Activated CD4-positive, alpha-beta T cell treated with anti-CD3 and anti-CD28 coated beads, Interleukin-2, Interleukin-4, amounts not matched to agents 100 ng/mL and 50 ng/mL, durations not matched to agents 16 hours and 8 hours (primary cell): ENCODE measurements around the gene RAI14.

Experiments used
- DNase-seq: peaks from one replicate; pipeline ENCODE4 v3.0.0-alpha.2; 2020; ENCODE audit warnings: low spot score

RAI14 gene

DNA sequence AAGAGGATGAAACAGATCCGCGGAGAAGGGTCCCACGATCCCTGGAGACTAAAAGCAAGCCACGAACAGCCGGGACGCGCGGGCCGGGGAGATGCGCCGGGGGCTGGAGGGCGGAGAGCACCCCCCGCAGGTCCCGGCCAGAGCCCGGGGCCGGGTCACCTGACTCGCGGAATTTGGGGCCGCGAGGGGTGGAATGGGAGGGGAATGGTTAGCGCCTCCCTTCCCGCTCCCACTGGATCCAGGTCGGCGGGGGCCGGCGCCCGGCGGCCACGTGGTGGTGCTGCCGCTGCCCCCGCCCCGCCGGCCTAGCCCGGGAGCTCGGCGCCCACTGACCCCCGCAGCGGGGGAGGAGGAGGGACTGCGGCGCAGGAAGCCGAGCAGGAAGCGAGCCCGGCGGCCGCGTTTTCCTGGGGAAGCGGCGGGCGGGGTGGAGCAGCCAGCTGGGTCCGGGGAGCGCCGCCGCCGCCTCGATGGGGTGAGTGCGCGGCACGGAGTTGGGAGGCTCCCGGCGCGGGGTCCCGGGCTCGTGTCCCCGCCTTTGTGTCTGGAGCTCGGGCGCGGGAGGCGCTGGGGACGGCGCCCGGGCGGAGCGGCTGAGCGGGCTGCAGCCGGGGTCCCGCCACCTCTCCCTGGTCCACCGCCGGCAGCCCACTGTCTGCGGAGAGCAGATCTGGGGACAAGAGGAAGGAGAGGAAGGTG lies at the start of gene RAI14:
Gene RAI14, plus strand, starts transcription at position 328 of the 699 bp plus-strand sequence. CDS start 30,592 bp downstream, outside the sequence.
- peak; percentile 11 for DNase-seq

DNA sequence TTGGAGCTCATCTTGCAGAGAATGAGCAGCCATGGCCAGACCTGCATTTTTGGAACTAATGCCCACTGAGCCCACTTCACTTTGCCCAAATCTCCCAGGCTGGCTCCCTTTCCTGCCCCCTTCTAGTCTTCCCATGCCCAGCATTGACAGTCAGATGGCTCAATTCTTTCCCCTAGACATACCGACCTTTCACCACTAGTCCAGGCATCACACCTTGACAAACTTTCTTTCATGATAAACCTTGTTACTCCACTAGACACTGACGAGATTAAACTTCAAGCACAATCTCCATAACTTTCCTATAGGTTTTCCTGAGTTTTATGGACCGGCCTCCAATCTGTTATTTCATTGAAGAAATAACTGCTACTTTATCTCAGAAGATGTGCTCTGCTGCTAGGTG lies 47.8 kb upstream of the RAI14 start:
- no peak for DNase-seq

DNA sequence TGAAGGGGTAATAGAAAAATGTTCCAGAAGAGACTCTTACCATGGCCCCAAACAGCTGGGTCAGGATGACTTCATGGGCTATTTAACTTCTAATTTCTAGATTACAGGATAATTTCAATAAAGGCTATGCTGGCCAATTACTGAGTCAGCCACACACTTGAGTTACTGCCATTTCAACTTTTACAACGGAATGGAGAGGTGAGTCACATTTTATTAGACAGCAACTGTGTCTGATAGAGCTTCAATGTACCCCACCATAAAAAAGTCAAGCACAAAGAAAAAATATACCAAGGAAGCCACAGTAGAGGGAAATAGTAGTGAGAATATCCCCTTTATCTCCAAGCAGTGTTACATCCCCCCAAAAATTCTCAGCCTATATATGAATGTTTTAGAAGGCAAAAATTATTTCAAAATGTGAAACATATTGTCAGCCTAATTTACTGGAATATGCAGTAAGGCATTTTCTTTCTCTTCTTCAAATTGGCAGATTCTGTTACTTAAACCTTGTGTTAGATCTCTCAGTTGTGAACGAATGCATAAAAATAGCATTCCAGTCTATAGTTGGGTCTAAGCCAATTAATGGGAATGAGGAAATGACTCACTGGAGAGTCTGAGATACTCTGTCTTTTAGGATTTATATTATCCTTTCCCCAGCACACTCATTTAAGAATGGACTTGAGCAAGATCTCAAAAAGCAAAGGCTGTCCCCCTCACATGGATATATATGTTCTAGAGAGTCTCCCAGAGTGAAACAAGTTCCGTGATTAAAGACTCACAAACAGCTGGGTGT lies 47.1 kb upstream of the RAI14 start:
- no peak for DNase-seq

DNA sequence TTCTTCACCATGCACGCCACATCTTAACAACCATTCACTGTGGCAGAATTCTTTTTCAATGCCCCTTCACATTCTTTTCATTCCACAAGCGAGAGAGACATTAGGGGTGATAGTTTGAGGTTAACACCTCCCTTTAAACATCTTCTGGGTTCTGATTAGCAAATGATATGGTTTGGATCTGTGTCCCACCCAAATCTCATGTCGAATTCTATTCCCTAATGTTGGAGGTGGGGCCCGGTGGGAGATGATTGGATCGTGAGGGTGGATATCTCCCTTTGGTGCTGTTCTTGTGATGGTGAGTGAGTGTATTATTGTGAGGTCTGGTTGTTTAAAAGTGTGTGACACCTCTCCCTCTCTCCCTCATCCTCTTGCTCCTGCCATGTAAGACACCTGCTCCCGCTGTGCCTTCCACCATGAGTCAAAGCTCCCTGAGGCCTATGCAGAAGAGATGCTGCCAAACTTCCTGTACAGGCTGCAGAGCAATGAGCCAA lies 46.1 kb upstream of the RAI14 start:
- DNase-seq: no peak

DNA sequence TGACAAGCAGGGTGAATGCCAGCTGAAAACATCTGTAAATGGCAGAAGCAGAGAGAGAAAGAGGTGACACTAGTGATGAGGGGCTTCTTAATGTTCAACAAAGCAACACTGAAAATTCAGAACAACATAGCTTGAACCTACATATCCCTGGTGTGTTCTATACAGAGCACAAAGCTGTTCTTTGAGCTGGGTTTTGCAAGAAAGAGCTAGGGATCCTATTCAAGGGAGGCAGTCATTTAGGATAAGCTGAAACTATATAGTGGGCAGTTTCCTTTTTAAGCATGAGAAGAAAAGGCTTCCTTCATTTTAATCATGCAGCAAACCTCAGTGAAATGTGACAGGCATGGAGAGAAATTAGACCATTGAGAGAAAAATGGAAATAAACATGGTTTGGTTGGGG lies 45.6 kb upstream of the RAI14 start:
- no peak for DNase-seq

DNA sequence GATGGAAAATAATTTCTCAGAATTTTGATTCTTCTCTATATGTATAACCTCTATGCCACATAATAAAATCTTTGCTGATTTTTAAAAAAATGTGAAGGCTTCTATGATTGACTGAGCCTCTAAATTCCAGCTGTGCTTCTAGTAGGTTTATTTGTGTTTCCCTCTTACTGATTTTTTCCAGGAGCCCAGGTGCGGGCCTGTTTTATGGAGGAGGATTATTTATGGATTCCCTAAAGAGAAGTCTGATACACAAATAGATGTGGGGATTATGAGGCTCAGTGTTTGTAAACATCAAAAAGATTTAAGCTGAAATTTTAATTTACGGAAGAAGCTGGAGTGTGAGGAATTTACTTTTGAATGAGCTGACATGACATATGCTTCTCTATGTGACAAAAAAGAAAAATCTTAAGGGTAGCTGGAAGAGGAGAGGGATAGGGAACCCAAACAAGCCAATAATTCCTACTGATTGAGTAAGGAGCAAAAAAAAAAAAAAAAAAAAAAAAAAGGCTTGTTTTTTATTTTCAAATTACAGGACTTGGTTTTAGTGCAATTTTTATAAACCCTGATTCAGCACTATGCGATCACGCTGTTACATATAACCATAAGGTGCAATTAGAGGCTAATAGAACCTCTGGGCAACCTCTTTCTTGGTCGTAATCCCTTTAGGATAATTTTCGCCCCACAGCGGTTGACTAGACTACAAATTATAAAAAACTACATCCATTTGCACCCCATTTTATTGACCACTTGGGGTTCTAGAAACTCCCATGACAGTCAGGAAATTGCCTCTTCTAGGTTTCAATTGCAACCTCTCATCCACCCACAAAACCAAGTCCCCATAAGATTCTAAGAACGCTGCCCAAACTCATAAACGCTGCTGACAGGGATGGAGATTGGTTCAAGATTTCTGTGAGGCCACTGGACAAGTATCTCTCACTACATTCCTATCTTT lies 44.4 kb upstream of the RAI14 start:
- DNase-seq: no peak

DNA sequence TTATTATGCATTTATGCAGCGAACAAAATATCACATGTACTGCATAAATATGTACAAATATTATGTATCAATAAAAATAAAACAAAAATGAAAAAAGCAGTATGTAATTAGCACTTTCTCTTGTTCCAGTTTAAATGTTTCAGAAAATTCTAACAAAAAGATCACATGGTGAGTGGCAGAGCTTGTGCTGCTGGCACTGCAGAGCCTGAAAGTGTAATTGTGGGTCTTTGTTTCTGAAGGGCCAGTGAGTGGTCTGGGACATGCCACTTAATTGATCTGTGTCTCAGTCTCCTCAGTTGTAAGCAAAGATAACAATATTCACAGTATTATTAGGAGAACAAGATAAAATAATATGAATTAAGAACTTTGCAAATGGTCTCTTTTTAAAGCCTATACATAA lies 39.5 kb upstream of the RAI14 start:
- no peak for DNase-seq

DNA sequence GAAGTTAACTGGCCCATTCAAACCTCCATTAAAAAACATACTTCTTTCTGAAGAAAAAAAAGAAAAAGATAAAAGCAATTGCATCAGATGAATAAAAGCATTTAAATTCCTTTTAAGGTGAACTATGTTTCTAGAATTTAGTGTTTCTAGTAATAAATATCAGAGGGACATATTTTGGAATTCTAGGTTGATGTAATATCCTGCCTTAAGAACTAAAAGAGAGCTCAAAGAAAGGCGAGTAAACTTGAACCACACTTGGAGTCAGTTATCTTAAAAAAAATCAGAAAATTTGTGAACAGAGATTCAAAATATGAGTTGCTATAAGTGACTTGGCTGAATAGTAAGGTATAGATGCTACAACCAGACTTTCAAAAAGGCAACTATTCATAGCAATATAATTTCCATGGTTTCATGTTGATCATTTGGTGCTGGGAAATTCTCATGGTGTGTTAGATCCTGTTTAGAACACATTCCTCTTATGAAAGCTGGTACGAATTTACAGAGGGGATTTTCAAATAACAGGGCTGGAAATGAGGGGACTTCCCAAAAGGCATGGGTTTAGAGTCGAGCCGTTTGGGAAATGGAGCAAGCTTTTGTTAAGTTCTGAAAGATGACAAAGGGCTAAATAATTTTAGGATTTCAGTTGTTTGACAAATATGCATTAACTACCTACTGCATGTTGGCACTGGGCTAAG lies 37.6 kb upstream of the RAI14 start:
- no peak for DNase-seq

DNA sequence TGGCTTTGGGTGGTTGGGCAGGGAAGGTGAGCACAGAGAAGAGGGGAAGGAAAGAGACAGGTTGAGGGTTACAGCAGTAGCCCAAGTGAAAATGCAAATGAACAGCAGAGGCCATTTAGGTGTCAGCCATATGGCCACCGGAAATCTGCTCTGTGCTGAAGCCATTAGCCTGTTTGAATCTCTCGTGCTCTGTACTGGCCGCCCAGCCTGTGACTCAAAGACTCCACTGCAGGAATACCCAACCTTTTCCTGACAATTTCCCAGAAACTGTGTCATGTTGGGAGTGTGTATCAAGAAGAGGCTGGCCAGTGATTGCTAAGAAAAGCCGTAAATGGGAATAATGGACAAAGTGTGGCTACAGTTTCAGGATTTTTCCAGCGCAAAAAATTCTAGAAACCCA lies 35.9 kb upstream of the RAI14 start:
- DNase-seq: no peak

DNA sequence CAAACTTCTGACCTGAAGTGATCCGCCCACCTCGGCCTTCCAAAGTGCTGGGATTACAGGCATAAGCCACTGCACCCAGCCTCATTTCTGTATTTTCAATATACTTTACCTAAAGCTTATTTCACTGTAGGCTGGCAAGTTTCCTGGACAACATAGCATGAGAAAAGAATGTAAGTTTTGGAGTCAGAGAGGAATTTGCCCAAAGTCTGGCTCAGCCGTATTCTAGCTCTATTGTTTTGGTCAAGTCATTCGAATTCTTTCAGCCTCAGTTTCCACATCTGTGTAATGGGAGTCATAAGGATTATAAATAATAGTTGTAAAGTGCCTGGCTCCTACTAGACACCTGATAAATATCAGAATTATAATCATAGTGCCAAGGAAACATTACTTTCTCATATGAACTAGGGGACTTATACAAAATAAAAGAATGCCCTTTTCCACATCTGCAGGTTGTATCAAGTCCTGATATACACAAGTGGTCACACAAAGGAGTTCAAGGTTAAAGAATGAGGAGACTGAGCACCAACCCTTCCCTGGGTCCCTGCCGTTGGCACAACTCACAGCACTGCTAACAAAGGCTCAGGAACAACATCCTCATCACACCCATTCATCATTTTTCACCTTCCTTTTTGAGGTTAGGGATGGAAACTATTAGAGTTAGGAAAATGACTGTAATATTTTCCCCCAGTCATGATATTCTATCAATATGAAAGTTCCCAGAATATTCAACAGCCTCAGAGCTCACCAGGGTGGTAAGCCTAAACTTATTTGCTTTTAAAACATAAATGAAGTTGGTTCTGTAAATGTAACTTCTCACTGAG lies 34.6 kb upstream of the RAI14 start:
- no peak for DNase-seq

DNA sequence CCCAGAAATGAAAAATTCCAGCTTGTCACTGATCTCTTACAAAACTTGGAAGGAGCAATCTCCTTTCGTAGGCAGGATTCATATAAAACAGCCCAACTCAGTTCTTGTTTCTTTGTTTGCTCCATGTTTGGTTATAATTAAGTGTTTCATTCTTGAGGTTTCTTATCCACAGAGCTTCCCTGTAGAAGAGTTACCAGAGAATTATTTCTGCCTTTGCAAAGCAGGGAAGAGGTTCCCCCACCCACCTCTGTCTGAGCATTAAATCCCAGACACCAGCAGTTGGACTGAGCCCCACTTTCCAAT lies 34.1 kb upstream of the RAI14 start:
- no peak for DNase-seq

DNA sequence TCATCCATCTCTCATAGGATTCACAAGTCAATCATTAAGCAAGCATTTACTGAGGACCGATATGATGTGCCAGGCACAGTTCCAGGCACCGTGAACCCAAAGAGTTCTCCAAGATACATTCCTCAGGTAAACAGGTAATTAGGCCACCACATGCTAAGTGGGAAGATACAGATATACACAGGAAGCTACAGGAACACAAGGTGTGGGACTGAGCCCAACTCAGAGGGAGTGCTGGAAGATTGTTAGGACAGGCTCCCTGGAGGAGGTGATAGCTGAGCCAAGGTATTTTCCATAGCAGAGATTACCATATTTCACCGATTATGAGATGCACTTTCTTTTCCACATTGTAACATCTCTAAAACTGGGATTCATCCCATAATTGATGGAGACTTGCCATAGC lies 31.4 kb upstream of the RAI14 start:
- no peak for DNase-seq

DNA sequence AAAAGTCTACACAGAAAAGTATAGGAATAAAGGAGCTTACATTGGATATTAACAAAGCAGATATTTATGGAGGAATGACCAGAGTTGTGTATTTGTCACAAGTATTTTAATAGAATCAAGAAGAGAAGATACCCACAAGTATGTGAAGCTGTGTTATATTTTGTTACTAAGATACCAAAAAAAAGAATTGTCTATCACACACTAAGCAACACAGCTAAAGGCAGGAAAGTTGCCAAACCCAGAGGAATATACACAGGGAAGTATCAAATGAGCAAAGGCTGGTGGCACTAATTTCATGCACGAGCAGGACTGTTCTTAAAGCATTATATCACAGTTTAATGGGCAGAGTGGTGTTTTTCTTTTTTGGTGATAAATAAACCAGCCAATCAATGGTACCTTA lies 30.9 kb upstream of the RAI14 start:
- no peak for DNase-seq

DNA sequence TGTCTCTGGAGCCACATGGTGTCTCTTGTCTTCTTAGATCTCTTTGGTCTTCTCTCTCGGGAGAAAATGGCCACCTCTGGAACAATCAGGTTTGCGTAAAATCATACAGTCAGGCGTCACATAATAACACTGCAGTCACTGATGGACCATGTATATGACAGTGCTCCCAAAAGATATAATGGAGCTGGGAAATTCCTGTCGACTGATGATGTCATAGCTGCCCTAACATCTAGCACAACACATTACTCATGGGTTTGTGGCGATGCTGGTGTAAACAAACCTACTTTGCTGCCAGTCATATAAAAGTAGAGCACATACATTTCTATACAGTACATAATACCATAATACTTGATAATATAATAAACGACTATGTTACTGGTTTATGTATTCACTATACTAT lies 30.1 kb upstream of the RAI14 start:
- DNase-seq: no peak

DNA sequence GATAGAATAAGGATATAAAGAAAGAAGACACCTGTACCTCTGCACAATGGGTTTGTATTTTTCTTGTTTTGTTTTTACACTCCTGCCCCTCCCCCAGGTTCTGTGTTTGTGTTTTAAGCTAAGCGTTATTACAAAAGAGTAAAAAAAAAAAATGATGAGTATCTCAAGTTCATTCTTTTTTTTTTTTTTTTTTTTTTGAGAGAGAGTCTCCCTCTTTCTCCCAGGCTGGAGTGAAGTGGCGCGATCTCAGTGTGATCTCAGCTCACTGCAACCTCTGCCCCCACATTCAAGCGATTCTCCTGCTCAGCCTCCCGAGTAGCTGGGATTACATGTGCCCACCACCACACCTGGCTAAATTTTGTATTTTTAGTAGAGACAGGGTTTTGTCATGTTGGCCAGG lies 29.4 kb upstream of the RAI14 start:
- no peak for DNase-seq

DNA sequence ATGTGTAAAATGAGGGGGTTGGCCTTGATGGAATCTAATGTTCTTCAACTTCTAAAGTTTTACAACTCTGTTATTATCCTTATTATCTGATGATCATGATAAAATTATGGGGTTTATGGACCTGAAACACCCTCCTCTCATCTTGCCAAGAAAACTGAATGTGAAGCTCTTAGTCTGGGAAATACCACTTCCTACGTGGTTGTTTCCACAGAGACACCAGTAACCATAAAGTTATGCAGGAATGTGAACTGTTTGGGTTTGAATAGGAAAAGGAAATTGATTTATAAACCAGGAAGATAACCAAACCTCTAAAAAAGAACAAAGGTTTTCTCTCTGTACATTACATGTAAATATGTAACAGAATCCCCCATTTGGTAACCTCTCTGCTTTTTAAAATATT lies 28.3 kb upstream of the RAI14 start:
- DNase-seq: no peak

DNA sequence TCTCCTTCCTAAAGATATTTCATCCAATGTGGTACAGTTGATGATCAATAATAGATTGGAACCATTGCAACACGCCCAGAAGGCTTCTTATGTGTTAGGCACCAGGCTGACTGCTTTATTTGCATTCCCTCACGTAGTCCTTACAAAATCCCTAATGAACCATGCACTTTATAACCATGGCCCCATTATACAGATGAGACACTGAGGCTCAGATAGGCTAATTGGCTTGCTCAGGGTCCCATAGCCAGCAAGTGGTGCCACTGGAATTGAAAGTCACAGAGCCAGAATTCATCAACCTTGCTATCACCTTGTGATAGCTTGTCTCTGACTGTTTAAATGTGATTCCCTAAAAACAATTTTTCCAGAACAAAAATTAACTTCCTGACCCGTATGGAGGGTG lies 27.8 kb upstream of the RAI14 start:
- DNase-seq: no peak

DNA sequence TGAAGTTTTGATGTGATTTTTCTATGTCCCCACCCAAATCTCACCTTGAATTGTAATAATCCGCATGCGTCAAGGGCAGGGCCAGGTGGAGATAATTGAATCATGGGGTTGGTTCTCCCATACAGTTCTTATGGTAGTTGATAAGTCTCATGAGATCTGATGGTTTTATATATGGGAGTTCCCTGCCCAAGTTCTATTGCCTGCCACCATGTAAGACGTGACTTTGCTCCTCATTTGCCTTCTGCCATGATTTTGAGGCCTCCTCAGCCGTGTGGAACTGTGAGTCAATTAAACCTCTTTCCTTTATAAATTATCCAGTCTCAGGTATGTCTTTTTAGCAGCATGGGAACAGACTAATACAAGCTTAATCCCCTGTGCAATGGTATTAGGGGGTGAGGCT lies 25.5 kb upstream of the RAI14 start:
- DNase-seq: no peak

DNA sequence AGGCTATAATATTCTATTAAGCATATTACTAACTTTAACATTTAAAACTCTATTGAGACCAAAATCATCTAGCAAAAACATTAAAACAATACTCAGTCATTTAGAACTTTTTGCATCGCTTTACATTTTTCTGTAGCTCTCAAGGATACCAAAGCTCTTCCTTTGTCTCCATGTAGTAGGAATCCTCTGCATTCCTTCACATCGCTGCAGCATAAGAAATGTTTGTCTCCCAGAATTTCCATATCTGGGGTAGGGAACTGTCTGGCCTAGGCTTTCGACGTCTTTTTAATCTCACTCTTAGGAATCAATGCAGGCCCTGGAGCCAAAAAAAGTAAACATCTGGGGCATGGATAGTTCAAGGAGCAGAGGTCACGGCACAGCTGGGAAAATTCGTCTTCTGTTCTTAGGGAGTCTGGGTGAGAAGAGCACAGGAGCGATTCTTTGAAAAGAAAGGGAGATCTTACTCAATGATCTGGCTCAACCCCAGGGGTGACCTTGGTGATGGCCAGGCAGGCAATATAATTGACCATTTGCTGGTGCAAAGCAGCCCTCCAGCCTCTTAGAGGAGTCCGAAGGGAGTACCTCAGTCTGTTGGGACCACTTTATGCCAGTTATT lies 23.2 kb upstream of the RAI14 start:
- DNase-seq: no peak

DNA sequence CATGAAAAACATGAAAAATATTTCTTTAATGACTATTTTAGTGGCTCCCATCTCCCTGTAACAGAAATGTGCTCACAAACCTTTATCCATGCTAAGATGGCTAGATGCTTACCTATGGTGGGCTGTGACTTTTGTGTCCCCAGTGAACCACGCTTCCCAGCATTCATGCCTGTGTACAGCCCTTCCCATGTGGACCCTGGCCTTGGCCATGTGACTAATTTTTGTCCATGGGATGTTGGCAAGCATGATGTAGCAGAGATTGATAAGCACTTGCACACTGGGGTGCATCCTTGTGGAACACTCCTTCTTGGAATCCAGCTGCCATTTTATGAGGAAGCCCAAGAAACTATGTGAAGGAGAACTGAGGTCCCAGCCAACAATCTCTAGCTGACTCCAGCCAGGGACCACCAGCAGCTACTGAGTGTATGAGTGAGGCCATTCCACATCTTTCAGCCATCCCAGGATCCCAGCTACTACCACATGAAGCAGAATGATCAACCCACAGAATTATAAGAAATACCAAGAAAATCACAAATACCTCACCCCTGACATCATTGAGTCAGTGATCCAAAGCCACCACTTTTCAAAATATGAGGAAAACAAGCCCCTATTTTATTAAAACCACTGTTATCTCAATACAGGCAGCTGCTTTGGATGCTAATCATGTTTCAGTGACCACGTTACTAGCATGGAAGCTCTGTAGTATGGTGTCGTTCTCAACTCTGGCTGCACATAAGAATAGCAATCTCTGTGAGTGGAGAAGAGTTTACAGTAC lies 16.1 kb upstream of the RAI14 start:
- no peak for DNase-seq
